Measurements from ENCODE around the gene FAM53B. TPM values are rescaled to one million over a fixed set of nuclear protein-coding genes. Genes with fewer than 3 reads are reported as not detected.
A peak's percentile ranks its signal among the peaks of the same experiment; 100 is the strongest.

Gene FAM53B
- total RNA-seq, 4 donors from 2014 or later = 25.2 to 43.3 (median 34.7) TPM

DNA sequence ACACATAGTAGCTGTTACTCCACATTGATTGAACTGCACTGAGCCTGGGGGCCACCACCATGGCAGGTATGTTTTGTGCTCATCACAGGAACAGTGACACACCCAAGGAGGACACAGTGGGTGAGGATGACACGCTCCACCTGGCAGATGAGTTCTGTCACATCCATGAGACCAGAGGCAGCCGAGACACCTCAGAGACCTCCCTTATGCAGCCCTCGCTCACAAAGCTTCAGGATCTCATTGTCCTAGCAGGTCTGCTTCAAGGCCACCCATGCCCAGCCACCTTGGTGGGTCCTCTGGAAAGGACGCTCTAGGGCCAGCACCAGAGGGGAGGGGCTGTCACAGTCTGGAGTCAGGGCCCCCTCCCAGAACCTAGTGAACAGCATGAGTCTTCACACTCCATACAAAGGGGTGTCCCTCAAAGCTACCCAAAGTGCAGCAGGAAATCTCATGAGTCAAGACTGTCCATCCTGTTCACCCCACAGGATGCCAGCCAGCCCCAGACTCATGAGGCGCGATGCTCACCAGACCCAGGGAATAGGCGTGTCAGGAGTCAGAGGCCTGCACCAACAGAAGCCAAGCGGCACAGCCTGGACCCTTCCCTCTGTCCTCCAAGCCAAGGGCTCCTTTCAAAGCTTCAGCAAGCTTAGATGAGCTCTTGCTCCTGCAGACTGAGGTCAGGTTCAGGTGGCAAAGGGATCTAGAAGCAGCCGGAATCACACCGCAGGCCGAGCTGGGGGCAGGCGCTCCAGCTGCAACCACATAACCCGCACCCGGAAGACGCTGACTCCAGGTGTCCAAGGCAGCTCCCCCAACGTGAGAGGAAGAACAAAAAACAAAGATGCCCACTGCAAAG is 9.6 kb downstream of the FAM53B start:
- 88% methylated on average over 8 of the region's 16 CpGs for WGBS
- peak; percentile 85 for DNase-seq (ENCODE audit: extremely low spot score)
- peak overlapping the region; percentile 89 to 90 (median 89) for H3K27ac ChIP-seq (replicated peaks in 1 of 4)

DNA sequence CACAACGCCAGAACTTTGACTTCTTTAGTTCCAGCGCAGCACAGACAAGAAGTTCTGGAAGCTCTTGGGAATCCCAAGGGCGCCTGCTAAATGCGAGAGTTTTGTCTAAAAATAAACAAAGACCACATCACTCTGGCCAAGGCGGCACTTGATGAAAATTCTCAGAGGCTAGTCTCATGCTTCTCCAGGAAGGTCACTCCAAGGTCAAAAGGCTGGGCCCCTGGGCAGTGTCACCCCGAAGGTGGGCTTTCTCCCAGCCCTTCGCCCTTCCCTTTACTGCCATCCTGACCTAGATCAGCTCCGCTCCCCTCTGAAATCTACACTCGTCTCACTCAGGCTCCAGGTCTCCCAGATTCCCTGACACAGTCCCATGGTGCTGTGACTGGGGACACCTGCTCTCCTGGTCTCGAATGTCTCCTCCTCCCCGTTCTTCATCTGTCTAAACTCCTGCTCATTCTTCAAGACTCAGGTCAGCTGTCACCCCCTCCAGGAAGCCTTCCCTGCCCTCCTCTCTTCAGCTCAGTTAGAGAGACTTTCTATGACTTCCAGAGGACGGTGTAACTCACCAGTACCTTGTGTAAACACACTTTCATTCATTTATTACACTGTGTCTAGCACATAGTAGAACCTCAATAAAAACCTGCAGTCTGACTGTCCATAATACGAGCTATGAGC is 10.5 kb downstream of the FAM53B start:
- TF ChIP-seq POLR2A (IDR thresholded peaks at IDR 0.05; ENCODE audit: low read depth) (no peak), EP300 (IDR thresholded peaks at IDR 0.05) (no peak), POLR2AphosphoS5 (IDR thresholded peaks at IDR 0.05) (no peak)
- TF ChIP-seq, protein P1, sequence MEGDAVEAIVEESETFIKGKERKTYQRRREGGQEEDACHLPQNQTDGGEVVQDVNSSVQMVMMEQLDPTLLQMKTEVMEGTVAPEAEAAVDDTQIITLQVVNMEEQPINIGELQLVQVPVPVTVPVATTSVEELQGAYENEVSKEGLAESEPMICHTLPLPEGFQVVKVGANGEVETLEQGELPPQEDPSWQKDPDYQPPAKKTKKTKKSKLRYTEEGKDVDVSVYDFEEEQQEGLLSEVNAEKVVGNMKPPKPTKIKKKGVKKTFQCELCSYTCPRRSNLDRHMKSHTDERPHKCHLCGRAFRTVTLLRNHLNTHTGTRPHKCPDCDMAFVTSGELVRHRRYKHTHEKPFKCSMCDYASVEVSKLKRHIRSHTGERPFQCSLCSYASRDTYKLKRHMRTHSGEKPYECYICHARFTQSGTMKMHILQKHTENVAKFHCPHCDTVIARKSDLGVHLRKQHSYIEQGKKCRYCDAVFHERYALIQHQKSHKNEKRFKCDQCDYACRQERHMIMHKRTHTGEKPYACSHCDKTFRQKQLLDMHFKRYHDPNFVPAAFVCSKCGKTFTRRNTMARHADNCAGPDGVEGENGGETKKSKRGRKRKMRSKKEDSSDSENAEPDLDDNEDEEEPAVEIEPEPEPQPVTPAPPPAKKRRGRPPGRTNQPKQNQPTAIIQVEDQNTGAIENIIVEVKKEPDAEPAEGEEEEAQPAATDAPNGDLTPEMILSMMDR (IDR thresholded peaks at IDR 0.05) = no peak
- no peaks in the 10 kb centered on the region for H3K27me3 ChIP-seq
- intact Hi-C loops (cut with DNase I) = no loop called here
- no peak for DNase-seq (ENCODE audit: extremely low spot score)
- no peaks in the 10 kb centered on the region for H3K36me3 ChIP-seq
- H3K4me3 ChIP-seq = no peak overlapping the region
- WGBS = 46% methylated on average over 13 of the region's 13 CpGs
- peak overlapping the region; percentile 89 to 90 (median 89) for H3K27ac ChIP-seq (replicated peaks in 1 of 4)
- no peaks in the 10 kb centered on the region for H3K9me3 ChIP-seq
- peaks cover 88 to 98% (median 95%) of the 10 kb centered on the region in 4 donors for H3K4me1 ChIP-seq

More for the DNA sequence above, 9.6 kb downstream of the FAM53B start:
- intact Hi-C loops (cut with DNase I) = no loop called here
- H3K27me3 ChIP-seq = no peaks in the 10 kb centered on the region
- peaks cover 88 to 98% (median 95%) of the 10 kb centered on the region in 4 donors for H3K4me1 ChIP-seq
- no peak overlapping the region for H3K4me3 ChIP-seq
- TF ChIP-seq EP300 (IDR thresholded peaks at IDR 0.05) (no peak), POLR2A (IDR thresholded peaks at IDR 0.05; ENCODE audit: low read depth) (no peak), POLR2AphosphoS5 (IDR thresholded peaks at IDR 0.05) (no peak)
- TF ChIP-seq, protein P1 (IDR thresholded peaks at IDR 0.05) = no peak
- no peaks in the 10 kb centered on the region for H3K36me3 ChIP-seq
- H3K9me3 ChIP-seq = no peaks in the 10 kb centered on the region

DNA sequence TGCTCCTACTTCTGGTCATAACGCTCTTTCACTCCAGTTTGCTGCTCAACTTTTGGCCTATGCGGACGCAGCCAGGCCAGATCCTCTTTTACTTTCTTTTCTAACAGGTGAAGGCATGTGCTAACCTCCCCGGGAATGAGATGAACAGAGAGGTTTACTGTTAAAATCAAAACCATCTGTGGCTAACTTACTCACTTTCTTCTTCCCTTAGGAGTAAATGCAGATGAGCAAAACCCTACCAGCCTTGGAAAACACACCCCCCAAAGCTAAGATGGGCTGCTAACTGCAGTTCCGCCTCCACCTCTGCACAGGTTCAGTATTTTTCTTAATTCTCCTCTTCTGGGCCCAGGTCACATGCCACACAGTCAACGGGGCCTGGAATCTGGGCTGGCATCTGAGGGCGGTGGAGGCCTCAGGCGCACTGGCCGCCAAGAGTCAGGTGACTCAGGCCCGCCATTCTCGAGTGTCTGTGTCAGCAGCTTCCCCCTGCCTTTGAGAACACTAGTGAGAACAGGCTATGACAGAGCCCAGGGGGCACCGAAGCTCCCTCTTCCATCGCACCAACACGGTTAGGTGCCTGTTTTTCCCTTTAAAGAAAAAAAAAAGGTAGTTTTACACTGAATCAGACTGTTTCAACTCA is 11.1 kb downstream of the FAM53B start:
- TF ChIP-seq, protein P1 (IDR thresholded peaks at IDR 0.05) = no peak
- TF ChIP-seq POLR2AphosphoS5 (IDR thresholded peaks at IDR 0.05) = peak; percentile 62 to 72
- Histone ChIP-seq H3K9me3 (no peaks in the 10 kb centered on the region), H3K4me3 (peak overlapping the region in 1 of 4 donors; percentile 11), H3K36me3 (no peaks in the 10 kb centered on the region), H3K27me3 (no peaks in the 10 kb centered on the region), H3K27ac (replicated peaks in 1 of 4) (peak overlapping the region; percentile 89 to 90 (median 89)), H3K4me1 (peaks cover 88 to 98% (median 95%) of the 10 kb centered on the region in 4 donors)
- WGBS = 53% methylated on average over 14 of the region's 14 CpGs
- no peak for DNase-seq (ENCODE audit: extremely low spot score)
- intact Hi-C loops (cut with DNase I) = no loop called here

DNA sequence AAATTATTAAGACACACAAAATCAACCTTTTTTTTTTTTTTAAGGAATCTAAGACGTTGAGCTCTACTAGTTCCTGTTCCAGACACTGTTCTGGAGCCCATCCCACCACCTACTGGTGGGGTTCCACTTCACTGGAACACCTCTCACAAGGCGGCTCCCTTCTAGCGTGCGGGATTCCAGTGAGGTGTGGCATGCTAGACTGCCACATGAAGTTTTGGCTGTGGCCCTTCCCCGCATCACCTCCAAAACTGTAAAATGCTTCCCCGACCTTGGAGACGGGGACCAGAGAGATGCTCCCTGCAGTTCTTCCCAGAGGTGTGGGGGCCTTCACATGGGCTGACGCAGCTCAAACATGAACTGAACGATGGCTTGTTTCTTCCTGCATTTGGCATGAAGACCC is 12.6 kb downstream of the FAM53B start:
- intact Hi-C loops (cut with DNase I) = no loop called here
- WGBS = 81% methylated on average over 7 of the region's 9 CpGs

More for the DNA sequence above, 12.6 kb downstream of the FAM53B start:
- H3K27ac ChIP-seq (replicated peaks in 1 of 4) = peak overlapping the region; percentile 89 to 90 (median 89)
- no peak for DNase-seq (ENCODE audit: extremely low spot score)
- peaks cover 87 to 98% (median 95%) of the 10 kb centered on the region in 4 donors for H3K4me1 ChIP-seq
- H3K27me3 ChIP-seq = no peaks in the 10 kb centered on the region
- no peak overlapping the region for H3K4me3 ChIP-seq
- no peak for TF ChIP-seq POLR2A (IDR thresholded peaks at IDR 0.05; ENCODE audit: low read depth)
- no peak for TF ChIP-seq EP300 (IDR thresholded peaks at IDR 0.05)
- TF ChIP-seq, protein P1 (IDR thresholded peaks at IDR 0.05) = no peak
- TF ChIP-seq POLR2AphosphoS5 (IDR thresholded peaks at IDR 0.05) = no peak
- no peaks in the 10 kb centered on the region for H3K36me3 ChIP-seq
- H3K9me3 ChIP-seq = no peaks in the 10 kb centered on the region

Data from esophagus muscularis mucosa (tissue), 4 donors.